ENCODE measurements around the gene RIMBP2. TPM values are rescaled to one million over a fixed set of nuclear protein-coding genes. Genes with fewer than 3 reads are reported as not detected.

The RIMBP2 gene
- total RNA-seq, 2 experiments from 2014 or later: not detected

- no peak overlapping the region for H3K4me3 Mint-ChIP-seq
- CTCF ChIA-PET: no interaction called here
Measured at GRCh38 chr12:130473266-130473665, 242.8 kb downstream of the RIMBP2 start.

GRCh38 chr12:130470969-130471368 lies 245.1 kb downstream of the RIMBP2 start:
- Mint-ChIP-seq H3K9me3 (peaks cover 5% of the 10 kb centered on the region), H3K4me3 (no peak overlapping the region), H3K27me3 (no peaks in the 10 kb centered on the region), H3K36me3 (ENCODE audit: low read depth) (no peaks in the 10 kb centered on the region), H3K4me1 (ENCODE audit: low read depth) (no peaks in the 10 kb centered on the region), H3K27ac (no peak overlapping the region)
- TF ChIP-seq CTCF (IDR thresholded peaks at IDR 0.05): no peak
- H3K4me1 ChIP-seq (ENCODE audit: insufficient read depth, low read length): no peaks in the 10 kb centered on the region
- no peak overlapping the region for H3K27ac ChIP-seq (ENCODE audit: low read depth in 1 of 2, low read length in 2 of 2)
- ChIA-PET CTCF (no interaction called here), POLR2A (no interaction called here)
- H3K4me3 ChIP-seq (ENCODE audit: low read length): no peak overlapping the region
- ATAC-seq (ENCODE audit: poor library complexity): no peak
- peaks cover 4 to 44% of the 10 kb centered on the region in 2 experiments for H3K9me3 ChIP-seq (ENCODE audit: control insufficient read depth in 1 of 2, insufficient read depth in 1 of 2, low read length in 2 of 2)
- no peak for DNase-seq
- intact Hi-C loops (cut with DNase I, micrococcal nuclease): no loop called here
- no peaks in the 10 kb centered on the region for H3K36me3 ChIP-seq (ENCODE audit: insufficient read depth, low read length)
- no peaks in the 10 kb centered on the region for H3K27me3 ChIP-seq (ENCODE audit: control insufficient read depth in 1 of 2, insufficient read depth in 2 of 2, low read length in 2 of 2)

More at GRCh38 chr12:130473266-130473665, 242.8 kb downstream of the RIMBP2 start:
- H3K27me3 Mint-ChIP-seq: no peaks in the 10 kb centered on the region
- no peak for ATAC-seq (ENCODE audit: poor library complexity)
- Histone ChIP-seq H3K9me3 (ENCODE audit: control insufficient read depth in 1 of 2, insufficient read depth in 1 of 2, low read length in 2 of 2) (peaks cover 0 to 44% of the 10 kb centered on the region in 2 experiments), H3K4me1 (ENCODE audit: insufficient read depth, low read length) (no peaks in the 10 kb centered on the region), H3K36me3 (ENCODE audit: insufficient read depth, low read length) (no peaks in the 10 kb centered on the region), H3K4me3 (ENCODE audit: low read length) (no peak overlapping the region), H3K27me3 (ENCODE audit: control insufficient read depth in 1 of 2, insufficient read depth in 2 of 2, low read length in 2 of 2) (no peaks in the 10 kb centered on the region), H3K27ac (ENCODE audit: low read depth in 1 of 2, low read length in 2 of 2) (no peak overlapping the region)
- no peak overlapping the region for H3K27ac Mint-ChIP-seq
- no peaks in the 10 kb centered on the region for H3K36me3 Mint-ChIP-seq (ENCODE audit: low read depth)
- POLR2A ChIA-PET: no interaction called here
- no peaks in the 10 kb centered on the region for H3K4me1 Mint-ChIP-seq (ENCODE audit: low read depth)
- no peak for DNase-seq
- intact Hi-C loops (cut with DNase I, micrococcal nuclease): no loop called here
- no peaks in the 10 kb centered on the region for H3K9me3 Mint-ChIP-seq
- TF ChIP-seq CTCF (IDR thresholded peaks at IDR 0.05): no peak

GRCh38 chr12:130469552-130469951 lies 246.5 kb downstream of the RIMBP2 start:
- POLR2A ChIA-PET: no interaction called here
- ATAC-seq (ENCODE audit: poor library complexity) (no peak), DNase-seq (no peak)
- intact Hi-C loops (cut with DNase I, micrococcal nuclease): no loop called here
- H3K27me3 ChIP-seq (ENCODE audit: control insufficient read depth in 1 of 2, insufficient read depth in 2 of 2, low read length in 2 of 2): no peaks in the 10 kb centered on the region
- no peaks in the 10 kb centered on the region for H3K36me3 Mint-ChIP-seq (ENCODE audit: low read depth)
- TF ChIP-seq CTCF (IDR thresholded peaks at IDR 0.05): no peak
- no peak overlapping the region for H3K27ac ChIP-seq (ENCODE audit: low read depth in 1 of 2, low read length in 2 of 2)
- H3K27me3 Mint-ChIP-seq: no peaks in the 10 kb centered on the region
- H3K4me1 Mint-ChIP-seq (ENCODE audit: low read depth): no peaks in the 10 kb centered on the region
- no peak overlapping the region for H3K4me3 Mint-ChIP-seq
- H3K4me1 ChIP-seq (ENCODE audit: insufficient read depth, low read length): no peaks in the 10 kb centered on the region
- CTCF ChIA-PET: no interaction called here
- peaks cover 5% of the 10 kb centered on the region for H3K9me3 Mint-ChIP-seq
- no peak overlapping the region for H3K27ac Mint-ChIP-seq
- H3K9me3 ChIP-seq (ENCODE audit: control insufficient read depth in 1 of 2, insufficient read depth in 1 of 2, low read length in 2 of 2): peaks cover 4 to 56% of the 10 kb centered on the region in 2 experiments
- no peak overlapping the region for H3K4me3 ChIP-seq (ENCODE audit: low read length)
- H3K36me3 ChIP-seq (ENCODE audit: insufficient read depth, low read length): no peaks in the 10 kb centered on the region
